NCI-H1417 treated with DMSO at 0.1 percent for 48 hours (cell line): ENCODE results near the gene LGALS1.

Experiments
- DNase-seq: peaks from one replicate; lab custom pipeline; 2025; lab: John Stamatoyannopoulos, UW

Gene LGALS1

DNA sequence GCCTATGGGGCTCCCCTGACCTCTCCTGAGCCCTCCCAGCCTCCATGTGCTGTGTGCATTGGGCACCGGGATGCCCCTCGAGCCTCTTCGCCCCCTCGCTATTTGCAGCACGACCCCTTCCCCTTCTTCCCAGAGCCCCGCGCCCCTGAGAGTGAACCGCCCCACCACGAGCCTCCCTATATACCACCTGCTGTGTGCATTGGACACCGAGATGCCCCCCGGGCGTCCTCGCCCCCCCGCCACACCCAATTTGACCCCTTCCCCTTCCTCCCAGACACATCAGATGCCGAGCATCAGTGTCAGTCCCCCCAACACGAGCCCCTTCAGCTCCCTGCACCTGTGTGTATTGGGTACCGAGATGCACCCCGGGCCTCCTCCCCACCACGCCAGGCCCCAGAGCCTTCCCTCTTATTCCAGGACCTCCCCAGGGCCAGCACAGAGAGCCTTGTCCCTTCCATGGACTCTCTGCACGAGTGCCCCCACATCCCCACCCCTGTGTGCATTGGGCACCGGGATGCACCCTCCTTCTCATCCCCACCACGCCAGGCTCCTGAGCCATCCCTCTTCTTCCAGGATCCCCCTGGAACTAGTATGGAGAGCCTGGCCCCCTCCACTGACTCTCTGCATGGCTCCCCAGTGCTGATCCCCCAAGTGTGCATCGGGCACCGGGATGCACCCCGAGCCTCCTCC is 50.3 kb downstream of the LGALS1 start:
- no peak for DNase-seq

DNA sequence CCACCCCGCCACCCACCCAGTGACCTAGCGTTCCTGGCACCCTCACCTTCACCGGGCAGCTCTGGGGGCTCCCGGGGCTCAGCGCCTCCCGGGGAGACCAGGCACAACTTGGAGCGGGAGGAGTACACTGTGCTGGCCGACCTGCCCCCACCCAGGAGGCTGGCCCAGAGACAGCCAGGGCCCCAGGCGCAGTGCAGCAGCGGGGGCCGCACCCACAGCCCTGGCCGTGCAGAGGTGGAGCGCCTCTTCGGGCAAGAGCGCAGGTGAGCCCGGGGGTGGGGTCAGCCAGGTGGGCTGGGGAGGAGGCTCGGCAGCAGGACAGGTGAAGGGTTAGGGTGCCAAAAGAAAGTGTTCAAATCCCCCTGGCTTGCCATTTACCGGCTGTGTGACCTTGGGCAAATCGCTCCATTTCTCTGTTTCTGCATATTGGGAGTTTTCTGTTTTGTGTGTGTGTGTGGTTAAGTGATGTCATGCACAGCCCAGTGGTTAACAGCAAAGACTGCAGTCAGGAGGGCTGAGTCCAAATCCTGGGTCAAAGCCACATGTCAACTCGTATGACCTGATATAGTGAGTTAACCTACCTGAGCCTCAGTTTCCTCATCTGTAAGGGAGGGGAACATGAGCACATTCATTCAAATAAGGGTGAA is 50.9 kb downstream of the LGALS1 start:
- no peak for DNase-seq

DNA sequence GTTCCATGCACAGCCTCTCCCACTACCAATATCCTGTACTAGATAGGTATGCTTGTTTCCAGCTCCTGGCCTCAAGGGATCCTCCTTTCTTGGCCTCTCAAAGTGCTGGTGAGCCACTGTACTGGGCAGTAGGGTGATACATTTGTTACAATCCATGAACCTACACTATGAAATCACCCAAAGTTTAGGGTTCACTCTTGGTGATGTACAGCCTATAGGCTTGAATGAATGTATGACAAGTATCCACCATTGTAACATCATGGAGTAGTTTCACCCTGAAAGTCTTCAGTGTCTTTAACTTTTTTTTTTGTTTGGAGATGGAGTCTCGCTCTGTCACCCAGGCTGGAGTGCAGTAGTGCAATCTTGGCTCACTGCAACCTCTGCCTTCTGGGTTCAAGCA is 53.2 kb downstream of the LGALS1 start:
- DNase-seq = no peak
